ENCODE measurements around the gene MROH9.
"Not testable (repeated sequence)": the region's sequence is repeated elsewhere in the genome, so short reads cannot be mapped to it uniquely, and the experiment has no call there.

The MROH9 gene

GRCh38 chr1:170935231-170935630 is at the start of gene MROH9:
Gene MROH9, plus strand, starts transcription at chr1:170935534. Its CDS starts 10,023 bp downstream, at chr1:170945557.
- DNase-seq: no peak

- DNase-seq: no peak
Measured at GRCh38 chr1:170885551-170885950, 49.8 kb upstream of the MROH9 start.

GRCh38 chr1:170886460-170886859 is 48.9 kb upstream of the MROH9 start:
- DNase-seq: no peak

GRCh38 chr1:170887726-170888125 is 47.6 kb upstream of the MROH9 start:
- no peak for DNase-seq

GRCh38 chr1:170891872-170892271 is 43.5 kb upstream of the MROH9 start:
- no peak for DNase-seq

- no peak for DNase-seq
Measured at GRCh38 chr1:170893655-170894297, 41.6 kb upstream of the MROH9 start.

GRCh38 chr1:170903961-170904360 is 31.4 kb upstream of the MROH9 start:
- DNase-seq: no peak

- no peak for DNase-seq
Measured at GRCh38 chr1:170908942-170909341, 26.4 kb upstream of the MROH9 start.

GRCh38 chr1:170910273-170910672 is 25.1 kb upstream of the MROH9 start:
- no peak for DNase-seq

- DNase-seq: no peak
Measured at GRCh38 chr1:170917373-170917772, 18.0 kb upstream of the MROH9 start.

GRCh38 chr1:170924656-170925055 is 10.7 kb upstream of the MROH9 start:
- DNase-seq: not testable (repeated sequence)

- DNase-seq: no peak
Measured at GRCh38 chr1:170927955-170928840, 7.1 kb upstream of the MROH9 start.

- DNase-seq: no peak
Measured at GRCh38 chr1:170929412-170929834, 5.9 kb upstream of the MROH9 start.

- peak; percentile 74 for DNase-seq
Measured at GRCh38 chr1:170929835-170930554, 5.3 kb upstream of the MROH9 start.

- DNase-seq: no peak
Measured at GRCh38 chr1:170931650-170932049, 3.7 kb upstream of the MROH9 start.

- no peak for DNase-seq
Measured at GRCh38 chr1:170932236-170932635, 3.1 kb upstream of the MROH9 start.

- no peak for DNase-seq
Measured at GRCh38 chr1:170938281-170938680, 2.9 kb downstream of the MROH9 start.

- no peak for DNase-seq
Measured at GRCh38 chr1:170939476-170939875, 4.1 kb downstream of the MROH9 start.

GRCh38 chr1:170951744-170952143 is 16.4 kb downstream of the MROH9 start:
- not testable (repeated sequence) for DNase-seq

- no peak for DNase-seq
Measured at GRCh38 chr1:170959385-170959784, 24.1 kb downstream of the MROH9 start.

GRCh38 chr1:170964506-170964905 is 29.2 kb downstream of the MROH9 start:
- DNase-seq: no peak

GRCh38 chr1:170967042-170967910 is 31.9 kb downstream of the MROH9 start:
- DNase-seq: peak; percentile 44

GRCh38 chr1:170970256-170970655 is 34.9 kb downstream of the MROH9 start:
- DNase-seq: no peak
